NT2/D1 (cell line): ENCODE results near the gene EPN2.
"Not testable (repeated sequence)": the region's sequence is repeated elsewhere in the genome, so short reads cannot be mapped to it uniquely, and the experiment has no call there.

Experiments
- SUZ12 ChIP-seq: IDR thresholded peaks from 2 replicates; pipeline ENCODE4 v1.6.1; 2011; ENCODE audit not compliant: insufficient read length, insufficient read depth; ENCODE audit errors: extremely low read depth
- YY1 ChIP-seq: IDR thresholded peaks from 2 replicates; pipeline ENCODE4 v1.6.1; 2011; ENCODE audit not compliant: insufficient read length, insufficient read depth
- ZNF274 ChIP-seq: IDR thresholded peaks from 2 replicates; pipeline ENCODE4 v1.6.1; 2011; ENCODE audit warnings: mild to moderate bottlenecking, low read depth, low read length

- TF ChIP-seq SUZ12, YY1, ZNF274: not testable (repeated sequence)
Observed at GRCh38 chr17:19219384-19219783, 17.8 kb upstream of the EPN2 start.
